H54 (cell line): ENCODE results near the gene TTC23L.

Experiments used
- DNase-seq: peaks from one replicate; pipeline ENCODE4 v3.0.0; 2011; ENCODE audit warnings: low spot score, mixed read lengths; ENCODE audit not compliant: insufficient read length
- FAIRE-seq: peaks from 3 replicates; lab custom pipeline; 2011; peaks lifted over from hg19 to GRCh38; lab: Jason Lieb, UNC
- POLR2A ChIP-seq: IDR thresholded peaks from 2 replicates; pipeline ENCODE4 v1.6.1; 2011; ENCODE audit warnings: low read depth, mild to moderate bottlenecking, low read length

Gene TTC23L

GRCh38 chr5:34868791-34869190, 29.8 kb downstream of the TTC23L start:
- DNase-seq = no peak
- TF ChIP-seq POLR2A = no peak
- FAIRE-seq = no peak

- TF ChIP-seq POLR2A = no peak
- DNase-seq = no peak
- FAIRE-seq = no peak
These were observed 30.3 kb downstream of the TTC23L start for GRCh38 chr5:34869256-34869655.

- no peak for FAIRE-seq
- DNase-seq = no peak
- TF ChIP-seq POLR2A = no peak
These were observed 31.4 kb downstream of the TTC23L start for GRCh38 chr5:34870382-34870781.

GRCh38 chr5:34876275-34876674, 37.3 kb downstream of the TTC23L start:
- FAIRE-seq = no peak
- DNase-seq = no peak
- no peak for TF ChIP-seq POLR2A

GRCh38 chr5:34881246-34881645, 42.3 kb downstream of the TTC23L start:
- no peak for DNase-seq
- FAIRE-seq = no peak

GRCh38 chr5:34886392-34887119, 47.6 kb downstream of the TTC23L start:
- DNase-seq (no peak), FAIRE-seq (peak; percentile 33)

More at GRCh38 chr5:34881246-34881645, 42.3 kb downstream of the TTC23L start:
- TF ChIP-seq POLR2A = no peak

GRCh38 chr5:34889394-34889793, 50.4 kb downstream of the TTC23L start:
- no peak for TF ChIP-seq POLR2A
- FAIRE-seq (no peak), DNase-seq (no peak)

More at GRCh38 chr5:34886392-34887119, 47.6 kb downstream of the TTC23L start:
- no peak for TF ChIP-seq POLR2A

GRCh38 chr5:34891981-34892380, 53.0 kb downstream of the TTC23L start:
- FAIRE-seq (peak; percentile 43), DNase-seq (no peak)
- TF ChIP-seq POLR2A = no peak

GRCh38 chr5:34892414-34892813, 53.5 kb downstream of the TTC23L start:
- no peak for TF ChIP-seq POLR2A
- FAIRE-seq (no peak), DNase-seq (no peak)

GRCh38 chr5:34894716-34895115, 55.8 kb downstream of the TTC23L start:
- FAIRE-seq = no peak
- no peak for DNase-seq
- no peak for TF ChIP-seq POLR2A

GRCh38 chr5:34895641-34896419, 56.9 kb downstream of the TTC23L start:
- FAIRE-seq (no peak), DNase-seq (no peak)
- TF ChIP-seq POLR2A = no peak

GRCh38 chr5:34897646-34898045, 58.7 kb downstream of the TTC23L start:
- no peak for FAIRE-seq
- no peak for TF ChIP-seq POLR2A
- DNase-seq = no peak

GRCh38 chr5:34898258-34898895, 59.4 kb downstream of the TTC23L start:
- no peak for TF ChIP-seq POLR2A
- peak; percentile 97 for FAIRE-seq
- peak; percentile 35 for DNase-seq

GRCh38 chr5:34899066-34899465, 60.1 kb downstream of the TTC23L start:
- FAIRE-seq (no peak), DNase-seq (no peak)
- no peak for TF ChIP-seq POLR2A

GRCh38 chr5:34900652-34901051, 61.7 kb downstream of the TTC23L start:
- FAIRE-seq (no peak), DNase-seq (no peak)
- TF ChIP-seq POLR2A = no peak
